Osteocyte (in vitro differentiated cells): ENCODE results near the gene GZMB. TPM values are rescaled to one million over a fixed set of nuclear protein-coding genes. Genes with fewer than 3 reads are reported as not detected.

Experiments used
- DNase-seq: peaks from one replicate; pipeline ENCODE4 v3.0.0; 2021; ENCODE audit warnings: mixed read lengths; ENCODE audit not compliant: unreplicated experiment; ENCODE audit errors: extremely low spot score
- H3K27ac Mint-ChIP-seq: one replicate; pipeline ENCODE4 v1.8.0; 2021; ENCODE audit warnings: mild to moderate bottlenecking, mixed read lengths; ENCODE audit not compliant: unreplicated experiment
- H3K27me3 Mint-ChIP-seq: one replicate; pipeline ENCODE4 v1.8.0; 2021; ENCODE audit warnings: mixed read lengths; ENCODE audit not compliant: unreplicated experiment
- H3K36me3 Mint-ChIP-seq: one replicate; pipeline ENCODE4 v1.8.0; 2021; ENCODE audit warnings: mixed read lengths; ENCODE audit not compliant: unreplicated experiment
- H3K4me1 Mint-ChIP-seq: one replicate; pipeline ENCODE4 v1.8.0; 2021; ENCODE audit warnings: mixed read lengths; ENCODE audit not compliant: unreplicated experiment
- H3K4me3 Mint-ChIP-seq: one replicate; pipeline ENCODE4 v1.8.0; 2021; ENCODE audit warnings: mild to moderate bottlenecking, moderate library complexity, mixed read lengths; ENCODE audit not compliant: unreplicated experiment
- H3K9me3 Mint-ChIP-seq: one replicate; pipeline ENCODE4 v1.8.0; 2021; ENCODE audit warnings: mixed read lengths; ENCODE audit not compliant: unreplicated experiment
- long read RNA-seq: library from polyadenylated mRNA; unstranded; transcript quantifications from one replicate; pipeline ENCODE4 v2.0.0, GENCODE V29; 2021
- total RNA-seq: library from RNA; stranded (reverse); gene quantifications from 2 replicates; pipeline ENCODE4 v1.2.1, GENCODE V29; 2021
- TF ChIP-seq, protein P1 (sequence below): fragments of 200-600 bp; sonication (generic); IDR thresholded peaks from 2 replicates; pipeline ENCODE4 v1.5.0; 2021; ENCODE audit warnings: antibody characterized with exemption, mild to moderate bottlenecking, moderate library complexity

GZMB gene, protein sequence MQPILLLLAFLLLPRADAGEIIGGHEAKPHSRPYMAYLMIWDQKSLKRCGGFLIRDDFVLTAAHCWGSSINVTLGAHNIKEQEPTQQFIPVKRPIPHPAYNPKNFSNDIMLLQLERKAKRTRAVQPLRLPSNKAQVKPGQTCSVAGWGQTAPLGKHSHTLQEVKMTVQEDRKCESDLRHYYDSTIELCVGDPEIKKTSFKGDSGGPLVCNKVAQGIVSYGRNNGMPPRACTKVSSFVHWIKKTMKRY
- total RNA-seq: not detected in 2 replicates
- long read RNA-seq: 0 reads

DNA sequence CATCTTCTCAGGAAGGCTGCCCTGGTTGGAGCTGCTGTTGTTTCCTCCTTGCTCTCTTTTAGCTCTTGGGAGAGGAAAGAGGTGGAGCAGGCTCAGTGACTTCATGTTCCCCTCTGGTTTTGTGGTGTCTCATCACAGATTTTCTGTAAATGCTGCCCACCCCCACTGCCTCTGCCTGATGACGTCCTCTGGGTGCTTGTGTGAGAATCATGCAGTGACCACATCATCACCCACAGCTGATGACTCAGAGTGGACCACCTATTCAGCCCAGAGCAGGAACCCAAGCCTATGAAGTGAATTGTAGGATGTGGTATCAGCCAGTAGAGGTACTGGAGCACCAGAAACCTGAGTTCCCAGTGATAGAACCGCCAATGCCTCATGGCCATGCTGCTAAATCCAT, at the start of gene GZMB:
GZMB (minus strand) TSS at position 33 of the 400 bp plus-strand sequence; CDS start at position 3, 30 bp downstream.
- H3K27ac Mint-ChIP-seq: no peak within 1 kb of the TSS
- DNase-seq: no peak
- no peaks in the 10 kb centered on the region for H3K36me3 Mint-ChIP-seq

DNA sequence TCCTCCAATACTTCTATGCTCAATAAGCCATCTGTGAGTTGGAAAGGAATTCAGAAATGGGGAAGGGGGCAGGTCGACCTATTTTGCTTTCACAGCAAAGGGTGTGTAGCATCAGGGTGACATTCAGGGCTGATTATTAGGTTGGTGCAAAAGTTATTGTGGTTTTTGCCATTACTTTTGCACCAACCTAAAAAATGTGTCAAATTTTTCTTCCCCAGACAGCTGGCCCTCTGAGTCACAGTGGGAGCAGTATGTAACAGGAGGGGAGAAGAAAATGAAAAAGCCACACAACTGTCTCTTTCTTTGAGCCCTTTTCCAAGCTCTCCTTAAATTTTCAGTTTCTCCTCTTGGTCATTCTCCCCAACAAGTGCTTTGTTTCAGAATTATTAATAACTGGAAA, 47.1 kb upstream of the GZMB start:
- H3K4me3 Mint-ChIP-seq: no peak overlapping the region
- H3K27ac Mint-ChIP-seq: no peak overlapping the region
- no peak for DNase-seq
- H3K4me1 Mint-ChIP-seq: peaks cover 4% of the 10 kb centered on the region
- H3K27me3 Mint-ChIP-seq: peaks cover 32% of the 10 kb centered on the region
- H3K9me3 Mint-ChIP-seq: no peaks in the 10 kb centered on the region
- no peaks in the 10 kb centered on the region for H3K36me3 Mint-ChIP-seq
- TF ChIP-seq, protein P1, sequence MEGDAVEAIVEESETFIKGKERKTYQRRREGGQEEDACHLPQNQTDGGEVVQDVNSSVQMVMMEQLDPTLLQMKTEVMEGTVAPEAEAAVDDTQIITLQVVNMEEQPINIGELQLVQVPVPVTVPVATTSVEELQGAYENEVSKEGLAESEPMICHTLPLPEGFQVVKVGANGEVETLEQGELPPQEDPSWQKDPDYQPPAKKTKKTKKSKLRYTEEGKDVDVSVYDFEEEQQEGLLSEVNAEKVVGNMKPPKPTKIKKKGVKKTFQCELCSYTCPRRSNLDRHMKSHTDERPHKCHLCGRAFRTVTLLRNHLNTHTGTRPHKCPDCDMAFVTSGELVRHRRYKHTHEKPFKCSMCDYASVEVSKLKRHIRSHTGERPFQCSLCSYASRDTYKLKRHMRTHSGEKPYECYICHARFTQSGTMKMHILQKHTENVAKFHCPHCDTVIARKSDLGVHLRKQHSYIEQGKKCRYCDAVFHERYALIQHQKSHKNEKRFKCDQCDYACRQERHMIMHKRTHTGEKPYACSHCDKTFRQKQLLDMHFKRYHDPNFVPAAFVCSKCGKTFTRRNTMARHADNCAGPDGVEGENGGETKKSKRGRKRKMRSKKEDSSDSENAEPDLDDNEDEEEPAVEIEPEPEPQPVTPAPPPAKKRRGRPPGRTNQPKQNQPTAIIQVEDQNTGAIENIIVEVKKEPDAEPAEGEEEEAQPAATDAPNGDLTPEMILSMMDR: no peak

More for the DNA sequence above, at the start of gene GZMB:
- TF ChIP-seq, protein P1: no peak
- no peaks in the 10 kb centered on the region for H3K4me1 Mint-ChIP-seq
- no peaks in the 10 kb centered on the region for H3K9me3 Mint-ChIP-seq
- H3K4me3 Mint-ChIP-seq: no peak within 1 kb of the TSS
- no peaks in the 10 kb centered on the region for H3K27me3 Mint-ChIP-seq

DNA sequence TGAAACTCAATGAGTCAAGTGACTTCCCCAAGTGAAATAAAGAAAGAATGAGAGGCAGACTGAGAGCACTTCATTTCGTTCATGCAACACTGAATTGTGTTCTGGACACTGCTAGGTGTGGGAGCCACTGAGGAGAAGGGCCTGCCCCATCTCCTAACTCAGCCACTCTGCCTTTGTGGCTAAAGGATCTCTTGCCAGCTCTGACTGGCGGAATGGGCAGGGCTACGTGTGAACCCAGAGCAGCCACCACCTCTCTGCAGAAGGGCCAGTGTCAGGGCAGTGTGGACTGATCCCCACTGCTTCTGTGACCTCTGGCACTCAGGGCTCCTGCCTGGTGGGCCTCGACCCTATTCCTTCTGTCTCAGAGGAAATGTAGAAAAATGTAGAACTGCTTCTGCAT, 46.5 kb upstream of the GZMB start:
- no peak for DNase-seq
- Mint-ChIP-seq H3K4me3 (no peak overlapping the region), H3K27me3 (peaks cover 33% of the 10 kb centered on the region), H3K9me3 (no peaks in the 10 kb centered on the region), H3K4me1 (peaks cover 4% of the 10 kb centered on the region), H3K27ac (no peak overlapping the region), H3K36me3 (no peaks in the 10 kb centered on the region)
- TF ChIP-seq, protein P1: no peak

DNA sequence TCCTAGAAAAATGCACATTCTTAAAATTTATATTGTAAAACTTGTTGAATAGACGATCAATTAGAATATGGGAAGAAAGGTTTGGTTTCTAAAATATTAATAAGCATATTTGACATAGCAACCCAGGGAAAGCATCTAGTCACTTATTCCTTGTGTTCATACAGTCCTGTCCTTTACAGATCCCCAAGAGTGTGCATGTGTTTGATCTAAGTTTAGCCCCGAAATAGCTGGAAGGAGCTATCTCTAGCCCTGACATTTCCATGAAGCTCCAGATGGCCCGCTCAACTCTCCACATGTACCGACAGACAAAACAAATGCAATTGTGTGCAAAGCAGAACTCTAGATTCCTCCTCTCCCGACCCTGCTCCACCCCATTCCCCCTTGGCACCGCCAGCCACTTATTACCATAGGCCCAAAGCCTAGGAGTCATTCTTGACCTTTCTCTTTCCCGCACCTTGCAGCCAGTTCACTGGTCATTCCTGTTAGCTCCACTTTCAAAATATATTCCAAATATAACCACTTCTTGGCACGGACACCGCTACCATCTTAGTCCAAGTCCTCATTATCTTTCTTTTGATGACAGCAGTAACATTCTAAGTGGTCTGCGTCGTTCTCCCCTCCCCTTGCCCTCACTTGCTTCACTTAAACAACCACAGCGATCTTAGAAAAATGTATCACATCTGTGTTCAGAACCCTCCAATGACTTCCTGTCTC, 45.4 kb upstream of the GZMB start:
- Mint-ChIP-seq H3K27me3 (peaks cover 31% of the 10 kb centered on the region), H3K4me3 (no peak overlapping the region), H3K9me3 (no peaks in the 10 kb centered on the region), H3K36me3 (no peaks in the 10 kb centered on the region), H3K4me1 (peaks cover 4% of the 10 kb centered on the region), H3K27ac (no peak overlapping the region)
- TF ChIP-seq, protein P1: no peak
- no peak for DNase-seq

DNA sequence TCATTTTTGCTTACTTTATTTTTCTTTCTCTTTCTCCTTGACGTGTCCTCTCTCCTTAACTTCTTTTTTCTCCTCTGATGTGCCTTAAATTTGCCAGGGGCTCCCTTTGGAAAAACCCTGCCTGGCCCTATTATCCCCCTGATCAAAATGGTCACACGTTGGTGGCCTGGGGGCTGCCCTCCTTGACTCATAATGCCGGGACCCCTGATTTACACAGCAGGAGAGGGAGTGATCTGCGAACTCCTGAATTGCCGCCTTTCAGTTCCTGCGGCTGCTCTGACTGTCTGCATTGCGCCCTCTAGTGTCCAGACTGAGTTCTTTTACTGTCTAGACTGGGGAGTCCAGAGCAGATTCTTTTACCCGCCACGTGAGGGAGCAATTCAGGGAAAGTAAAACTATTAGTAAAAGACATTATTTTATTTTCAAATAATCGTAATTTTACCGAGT, 44.8 kb upstream of the GZMB start:
- peaks cover 31% of the 10 kb centered on the region for H3K27me3 Mint-ChIP-seq

More for the DNA sequence above, 44.8 kb upstream of the GZMB start:
- H3K27ac Mint-ChIP-seq: no peak overlapping the region
- no peaks in the 10 kb centered on the region for H3K9me3 Mint-ChIP-seq
- H3K4me3 Mint-ChIP-seq: peak overlapping the region; percentile 78
- no peaks in the 10 kb centered on the region for H3K36me3 Mint-ChIP-seq
- H3K4me1 Mint-ChIP-seq: peaks cover 4% of the 10 kb centered on the region
- DNase-seq: peak; percentile 89
- TF ChIP-seq, protein P1: peak; percentile 97
